MCF 10A (cell line): ENCODE data around the gene OLIG2. TPM values are rescaled to one million over a fixed set of nuclear protein-coding genes. Genes with fewer than 3 reads are reported as not detected.

Experiments
- BruUV-seq: library from RNA; stranded (reverse); fragments of 400-500 nt; replicated peaks from 2 replicates; lab custom pipeline; 2021; lab: Mats Ljungman, UMichigan
- CTCF ChIA-PET: fragments of 300-600 bp; sonication (Branson Sonifier 250); formaldehyde crosslinking; extraction: SDS; loops from one replicate; lab custom pipeline; 2021; ENCODE audit warnings: antibody characterized with exemption, inconsistent platforms; lab: Yijun Ruan, JAX
- POLR2A ChIA-PET: fragments of 300-600, 350-650 bp; sonication (Branson Sonifier 250); formaldehyde crosslinking; extraction: SDS; loops from one replicate; lab custom pipeline; 2020; ENCODE audit warnings: antibody characterized with exemption, inconsistent platforms; lab: Yijun Ruan, JAX
- DNase-seq: peaks from one replicate; pipeline ENCODE4 v3.0.0-alpha.2; 2018; ENCODE audit not compliant: unreplicated experiment
- H3K27ac Mint-ChIP-seq: one replicate; pipeline ENCODE4 v1.8.0; 2022; ENCODE audit warnings: mild to moderate bottlenecking, low read depth, mixed read lengths; ENCODE audit not compliant: unreplicated experiment
- H3K27me3 Mint-ChIP-seq: one replicate; pipeline ENCODE4 v1.8.0; 2022; ENCODE audit warnings: mixed read lengths; ENCODE audit not compliant: insufficient read depth, unreplicated experiment
- H3K36me3 Mint-ChIP-seq: one replicate; pipeline ENCODE4 v1.8.0; 2022; ENCODE audit warnings: mild to moderate bottlenecking, moderate library complexity, mixed read lengths; ENCODE audit not compliant: insufficient read depth, unreplicated experiment
- H3K4me1 Mint-ChIP-seq: one replicate; pipeline ENCODE4 v1.8.0; 2022; ENCODE audit warnings: mixed read lengths; ENCODE audit not compliant: insufficient read depth, unreplicated experiment
- H3K4me3 Mint-ChIP-seq: one replicate; pipeline ENCODE4 v1.8.0; 2022; ENCODE audit warnings: mild to moderate bottlenecking, moderate library complexity, mixed read lengths; ENCODE audit not compliant: unreplicated experiment
- H3K9me3 Mint-ChIP-seq: one replicate; pipeline ENCODE4 v1.8.0; 2022; ENCODE audit warnings: mixed read lengths; ENCODE audit not compliant: unreplicated experiment
- intact Hi-C: fragments of 100-400 bp; cut with micrococcal nuclease; formaldehyde crosslinking; loops from 2 replicates; pipeline ENCODE4 v1.14.1; 2022
- total RNA-seq: library from RNA; stranded (reverse); gene quantifications from 2 replicates; pipeline ENCODE4 v1.2.3, GENCODE V29; 2022
- TF ChIP-seq, protein P1 (sequence below): fragments of 200-600 bp; IDR thresholded peaks from one replicate; pipeline ENCODE4 v1.8.0; 2022; ENCODE audit warnings: antibody characterized with exemption, mild to moderate bottlenecking; ENCODE audit not compliant: unreplicated experiment

OLIG2 gene
- total RNA-seq, 1 experiment from 2014 or later: not detected

DNA sequence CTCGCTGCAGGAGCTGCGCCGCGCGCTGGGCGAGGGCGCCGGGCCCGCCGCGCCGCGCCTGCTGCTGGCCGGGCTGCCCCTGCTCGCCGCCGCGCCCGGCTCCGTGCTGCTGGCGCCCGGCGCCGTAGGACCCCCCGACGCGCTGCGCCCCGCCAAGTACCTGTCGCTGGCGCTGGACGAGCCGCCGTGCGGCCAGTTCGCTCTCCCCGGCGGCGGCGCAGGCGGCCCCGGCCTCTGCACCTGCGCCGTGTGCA is 44.9 kb downstream of the OLIG2 start:
- H3K4me1 Mint-ChIP-seq: no peaks in the 10 kb centered on the region
- H3K36me3 Mint-ChIP-seq: no peaks in the 10 kb centered on the region
- ChIA-PET POLR2A (no interaction called here), CTCF (no interaction called here)
- H3K27me3 Mint-ChIP-seq: peaks cover 87% of the 10 kb centered on the region
- H3K9me3 Mint-ChIP-seq: no peaks in the 10 kb centered on the region
- DNase-seq: no peak
- TF ChIP-seq, protein P1, sequence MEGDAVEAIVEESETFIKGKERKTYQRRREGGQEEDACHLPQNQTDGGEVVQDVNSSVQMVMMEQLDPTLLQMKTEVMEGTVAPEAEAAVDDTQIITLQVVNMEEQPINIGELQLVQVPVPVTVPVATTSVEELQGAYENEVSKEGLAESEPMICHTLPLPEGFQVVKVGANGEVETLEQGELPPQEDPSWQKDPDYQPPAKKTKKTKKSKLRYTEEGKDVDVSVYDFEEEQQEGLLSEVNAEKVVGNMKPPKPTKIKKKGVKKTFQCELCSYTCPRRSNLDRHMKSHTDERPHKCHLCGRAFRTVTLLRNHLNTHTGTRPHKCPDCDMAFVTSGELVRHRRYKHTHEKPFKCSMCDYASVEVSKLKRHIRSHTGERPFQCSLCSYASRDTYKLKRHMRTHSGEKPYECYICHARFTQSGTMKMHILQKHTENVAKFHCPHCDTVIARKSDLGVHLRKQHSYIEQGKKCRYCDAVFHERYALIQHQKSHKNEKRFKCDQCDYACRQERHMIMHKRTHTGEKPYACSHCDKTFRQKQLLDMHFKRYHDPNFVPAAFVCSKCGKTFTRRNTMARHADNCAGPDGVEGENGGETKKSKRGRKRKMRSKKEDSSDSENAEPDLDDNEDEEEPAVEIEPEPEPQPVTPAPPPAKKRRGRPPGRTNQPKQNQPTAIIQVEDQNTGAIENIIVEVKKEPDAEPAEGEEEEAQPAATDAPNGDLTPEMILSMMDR: no peak
- BruUV-seq: no TSS peak
- peak overlapping the region; percentile 49 for H3K4me3 Mint-ChIP-seq
- intact Hi-C loops: no loop called here
- no peak overlapping the region for H3K27ac Mint-ChIP-seq

DNA sequence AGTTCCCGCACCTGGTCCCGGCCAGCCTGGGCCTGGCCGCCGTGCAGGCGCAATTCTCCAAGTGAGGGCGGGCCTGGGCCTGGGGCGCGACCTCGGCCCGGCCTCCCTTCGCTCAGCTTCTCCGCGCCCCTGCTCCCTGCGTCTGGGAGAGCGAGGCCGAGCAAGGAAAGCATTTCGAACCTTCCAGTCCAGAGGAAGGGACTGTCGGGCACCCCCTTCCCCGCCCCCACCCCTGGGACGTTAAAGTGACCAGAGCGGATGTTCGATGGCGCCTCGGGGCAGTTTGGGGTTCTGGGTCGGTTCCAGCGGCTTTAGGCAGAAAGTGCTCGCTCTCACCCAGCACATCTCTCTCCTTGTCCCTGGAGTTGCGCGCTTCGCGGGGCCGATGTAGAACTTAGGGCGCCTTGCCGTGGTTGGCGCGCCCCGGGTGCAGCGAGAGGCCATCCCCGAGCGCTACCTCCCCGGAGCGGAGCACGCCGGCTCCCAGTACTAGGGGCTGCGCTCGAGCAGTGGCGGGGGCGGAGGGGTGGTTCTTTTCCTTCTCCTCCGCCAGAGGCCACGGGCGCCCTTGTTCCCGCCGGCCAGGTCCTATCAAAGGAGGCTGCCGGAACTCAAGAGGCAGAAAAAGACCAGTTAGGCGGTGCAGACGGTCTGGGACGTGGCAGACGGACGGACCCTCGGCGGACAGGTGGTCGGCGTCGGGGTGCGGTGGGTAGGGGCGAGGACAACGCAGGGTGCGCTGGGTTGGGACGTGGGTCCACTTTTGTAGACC is 45.4 kb downstream of the OLIG2 start:
- no TSS peak for BruUV-seq
- Mint-ChIP-seq H3K27ac (no peak overlapping the region), H3K36me3 (no peaks in the 10 kb centered on the region), H3K27me3 (peaks cover 87% of the 10 kb centered on the region), H3K4me3 (peak overlapping the region; percentile 49), H3K4me1 (no peaks in the 10 kb centered on the region), H3K9me3 (no peaks in the 10 kb centered on the region)
- ChIA-PET CTCF (no interaction called here), POLR2A (no interaction called here)
- DNase-seq: no peak
- intact Hi-C loops: no loop called here
- TF ChIP-seq, protein P1: no peak

DNA sequence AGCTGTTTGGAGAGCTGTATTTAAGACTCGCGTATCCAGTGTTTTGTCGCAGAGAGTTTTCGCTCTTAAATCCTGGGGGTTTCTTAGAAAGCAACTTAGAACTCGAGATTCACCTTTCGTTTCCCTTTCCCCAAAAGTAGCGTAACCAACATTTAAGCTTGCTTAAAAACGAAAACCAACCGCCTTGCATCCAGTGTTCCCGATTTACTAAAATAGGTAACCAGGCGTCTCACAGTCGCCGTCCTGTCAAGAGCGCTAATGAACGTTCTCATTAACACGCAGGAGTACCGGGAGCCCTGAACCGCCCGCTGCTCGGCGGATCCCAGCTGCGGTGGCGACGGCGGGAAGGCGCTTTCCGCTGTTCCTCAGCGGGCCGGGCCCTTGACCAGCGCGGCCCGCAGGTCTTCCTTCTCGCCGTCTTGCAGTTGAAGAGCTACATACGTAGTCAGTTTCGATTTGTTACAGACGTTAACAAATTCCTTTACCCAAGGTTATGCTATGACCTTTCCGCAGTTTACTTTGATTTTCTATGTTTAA is 46.1 kb downstream of the OLIG2 start:
- Mint-ChIP-seq H3K36me3 (no peaks in the 10 kb centered on the region), H3K27me3 (peaks cover 87% of the 10 kb centered on the region), H3K4me3 (peak overlapping the region; percentile 49), H3K4me1 (no peaks in the 10 kb centered on the region), H3K9me3 (no peaks in the 10 kb centered on the region), H3K27ac (no peak overlapping the region)
- intact Hi-C loops: no loop called here
- TF ChIP-seq, protein P1: no peak
- DNase-seq: no peak
- ChIA-PET CTCF (no interaction called here), POLR2A (no interaction called here)
- no TSS peak for BruUV-seq

DNA sequence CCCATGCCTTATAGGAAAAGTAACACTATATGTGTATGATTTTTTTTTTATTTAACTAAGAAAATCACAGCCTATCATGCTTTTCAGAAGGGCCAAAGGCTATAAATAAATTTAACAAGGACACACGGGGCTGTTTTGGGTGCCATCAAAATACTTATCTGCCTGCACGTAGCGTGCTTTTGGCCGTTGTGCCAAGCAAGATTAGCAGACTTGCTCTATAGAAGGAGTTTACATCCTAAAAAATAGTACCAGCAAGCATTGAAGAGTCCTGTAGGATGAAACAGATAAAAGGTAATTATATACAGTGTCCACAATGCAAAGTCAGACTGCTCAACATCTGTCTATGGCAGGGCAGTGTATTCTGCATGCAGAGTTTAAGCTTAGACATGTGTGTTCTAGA is 47.9 kb downstream of the OLIG2 start:
- no TSS peak for BruUV-seq
- TF ChIP-seq, protein P1: no peak
- Mint-ChIP-seq H3K27me3 (peaks cover 85% of the 10 kb centered on the region), H3K4me3 (no peak overlapping the region), H3K9me3 (no peaks in the 10 kb centered on the region), H3K27ac (no peak overlapping the region), H3K4me1 (no peaks in the 10 kb centered on the region), H3K36me3 (no peaks in the 10 kb centered on the region)
- intact Hi-C loops: no loop called here
- CTCF ChIA-PET: interaction anchor here (1.5 kb wide), 1 partner anchor 20 kb away, joined by 6 read pairs; no protein-coding TSS in a partner anchor
- DNase-seq: no peak
- POLR2A ChIA-PET: no interaction called here
